ENCODE data around the gene S1PR4.

The S1PR4 gene

GRCh38 chr19:3178377-3178972 lies at the start of gene S1PR4:
Gene S1PR4, plus strand, starts transcription at chr19:3178769. Its CDS starts 24 bp downstream, at chr19:3178793.
- H3K4me3 Mint-ChIP-seq = peak within 1 kb of the TSS; percentile 84
- intact Hi-C loops (cut with micrococcal nuclease) = no loop called here
- peaks cover 52% of the 10 kb centered on the region for H3K4me1 Mint-ChIP-seq (ENCODE audit: low read depth)
- peak within 1 kb of the TSS; percentile 97 for H3K27ac Mint-ChIP-seq
- H3K36me3 Mint-ChIP-seq (ENCODE audit: low read depth) = no peaks in the 10 kb centered on the region
- H3K27me3 Mint-ChIP-seq = no peaks in the 10 kb centered on the region
- H3K9me3 Mint-ChIP-seq = no peaks in the 10 kb centered on the region

- Mint-ChIP-seq H3K9me3 (no peaks in the 10 kb centered on the region), H3K4me3 (no peak overlapping the region), H3K27ac (no peak overlapping the region), H3K36me3 (ENCODE audit: low read depth) (no peaks in the 10 kb centered on the region), H3K4me1 (ENCODE audit: low read depth) (peaks cover 47% of the 10 kb centered on the region), H3K27me3 (no peaks in the 10 kb centered on the region)
- intact Hi-C loops (cut with micrococcal nuclease) = loop anchor here (5.0 kb wide), 1 partner anchor 33 kb away; no protein-coding TSS in a partner anchor
Observed at GRCh38 chr19:3129112-3129511, 49.5 kb upstream of the S1PR4 start.

GRCh38 chr19:3131168-3131567 lies 47.4 kb upstream of the S1PR4 start:
- intact Hi-C loops (cut with micrococcal nuclease) = no loop called here
- H3K9me3 Mint-ChIP-seq = no peaks in the 10 kb centered on the region
- no peaks in the 10 kb centered on the region for H3K27me3 Mint-ChIP-seq
- H3K4me3 Mint-ChIP-seq = no peak overlapping the region
- peak overlapping the region; percentile 64 for H3K27ac Mint-ChIP-seq
- peaks cover 3% of the 10 kb centered on the region for H3K36me3 Mint-ChIP-seq (ENCODE audit: low read depth)
- H3K4me1 Mint-ChIP-seq (ENCODE audit: low read depth) = peaks cover 33% of the 10 kb centered on the region

- Mint-ChIP-seq H3K4me1 (ENCODE audit: low read depth) (peaks cover 41% of the 10 kb centered on the region), H3K4me3 (peak overlapping the region; percentile 58), H3K9me3 (no peaks in the 10 kb centered on the region), H3K36me3 (ENCODE audit: low read depth) (peaks cover 17% of the 10 kb centered on the region), H3K27me3 (no peaks in the 10 kb centered on the region), H3K27ac (peak overlapping the region; percentile 98)
- intact Hi-C loops (cut with micrococcal nuclease) = loop anchor here (1.0 kb wide), 1 partner anchor 9 kb away; no protein-coding TSS in a partner anchor
Observed at GRCh38 chr19:3132971-3133792, 45.4 kb upstream of the S1PR4 start.

GRCh38 chr19:3133793-3134116 lies 44.8 kb upstream of the S1PR4 start:
- Mint-ChIP-seq H3K27me3 (no peaks in the 10 kb centered on the region), H3K9me3 (no peaks in the 10 kb centered on the region), H3K4me3 (peak overlapping the region; percentile 37), H3K36me3 (ENCODE audit: low read depth) (peaks cover 17% of the 10 kb centered on the region), H3K27ac (peak overlapping the region; percentile 98), H3K4me1 (ENCODE audit: low read depth) (peaks cover 41% of the 10 kb centered on the region)
- intact Hi-C loops (cut with micrococcal nuclease) = loop anchor here (1.0 kb wide), 1 partner anchor 9 kb away; no protein-coding TSS in a partner anchor

GRCh38 chr19:3135961-3136683 lies 42.4 kb upstream of the S1PR4 start, which contains the start of gene GNA15:
Gene GNA15, plus strand, starts transcription at chr19:3136033. Its CDS starts 418 bp downstream, at chr19:3136451.
- no peaks in the 10 kb centered on the region for H3K27me3 Mint-ChIP-seq
- peak within 1 kb of the TSS; percentile 89 for H3K4me3 Mint-ChIP-seq
- peak within 1 kb of the TSS; percentile 90 for H3K27ac Mint-ChIP-seq
- intact Hi-C loops (cut with micrococcal nuclease) = no loop called here
- H3K4me1 Mint-ChIP-seq (ENCODE audit: low read depth) = peaks cover 56% of the 10 kb centered on the region
- no peaks in the 10 kb centered on the region for H3K9me3 Mint-ChIP-seq
- peaks cover 35% of the 10 kb centered on the region for H3K36me3 Mint-ChIP-seq (ENCODE audit: low read depth)

- Mint-ChIP-seq H3K36me3 (ENCODE audit: low read depth) (peaks cover 41% of the 10 kb centered on the region), H3K4me3 (peak overlapping the region; percentile 89), H3K27ac (peak overlapping the region; percentile 90), H3K27me3 (no peaks in the 10 kb centered on the region), H3K4me1 (ENCODE audit: low read depth) (peaks cover 58% of the 10 kb centered on the region), H3K9me3 (no peaks in the 10 kb centered on the region)
- intact Hi-C loops (cut with micrococcal nuclease) = no loop called here
Observed at GRCh38 chr19:3136684-3137055, 41.9 kb upstream of the S1PR4 start.

- no peaks in the 10 kb centered on the region for H3K27me3 Mint-ChIP-seq
- peak overlapping the region; percentile 89 for H3K4me3 Mint-ChIP-seq
- peaks cover 61% of the 10 kb centered on the region for H3K4me1 Mint-ChIP-seq (ENCODE audit: low read depth)
- peak overlapping the region; percentile 90 for H3K27ac Mint-ChIP-seq
- no peaks in the 10 kb centered on the region for H3K9me3 Mint-ChIP-seq
- peaks cover 42% of the 10 kb centered on the region for H3K36me3 Mint-ChIP-seq (ENCODE audit: low read depth)
- intact Hi-C loops (cut with micrococcal nuclease) = no loop called here
Observed at GRCh38 chr19:3137119-3137518, 41.5 kb upstream of the S1PR4 start.

- Mint-ChIP-seq H3K27ac (peak overlapping the region; percentile 90), H3K27me3 (no peaks in the 10 kb centered on the region), H3K36me3 (ENCODE audit: low read depth) (peaks cover 53% of the 10 kb centered on the region), H3K4me3 (peak overlapping the region; percentile 89), H3K4me1 (ENCODE audit: low read depth) (peaks cover 60% of the 10 kb centered on the region), H3K9me3 (no peaks in the 10 kb centered on the region)
- intact Hi-C loops (cut with micrococcal nuclease) = no loop called here
Observed at GRCh38 chr19:3138268-3138667, 40.3 kb upstream of the S1PR4 start.

GRCh38 chr19:3140667-3141038 lies 37.9 kb upstream of the S1PR4 start:
- intact Hi-C loops (cut with micrococcal nuclease) = no loop called here
- H3K9me3 Mint-ChIP-seq = no peaks in the 10 kb centered on the region
- H3K4me1 Mint-ChIP-seq (ENCODE audit: low read depth) = peaks cover 48% of the 10 kb centered on the region
- no peaks in the 10 kb centered on the region for H3K27me3 Mint-ChIP-seq
- peak overlapping the region; percentile 96 for H3K27ac Mint-ChIP-seq
- H3K4me3 Mint-ChIP-seq = peak overlapping the region; percentile 24
- H3K36me3 Mint-ChIP-seq (ENCODE audit: low read depth) = peaks cover 63% of the 10 kb centered on the region

- peaks cover 62% of the 10 kb centered on the region for H3K36me3 Mint-ChIP-seq (ENCODE audit: low read depth)
- peaks cover 58% of the 10 kb centered on the region for H3K4me1 Mint-ChIP-seq (ENCODE audit: low read depth)
- peak overlapping the region; percentile 68 for H3K4me3 Mint-ChIP-seq
- peak overlapping the region; percentile 96 for H3K27ac Mint-ChIP-seq
- H3K9me3 Mint-ChIP-seq = no peaks in the 10 kb centered on the region
- H3K27me3 Mint-ChIP-seq = no peaks in the 10 kb centered on the region
- intact Hi-C loops (cut with micrococcal nuclease) = loop anchor here (1.0 kb wide), 1 partner anchor 9 kb away; no protein-coding TSS in a partner anchor
Observed at GRCh38 chr19:3142292-3142670, 36.3 kb upstream of the S1PR4 start.

GRCh38 chr19:3142781-3143337 lies 35.7 kb upstream of the S1PR4 start:
- peaks cover 53% of the 10 kb centered on the region for H3K4me1 Mint-ChIP-seq (ENCODE audit: low read depth)
- intact Hi-C loops (cut with micrococcal nuclease) = loop anchor here (1.0 kb wide), 1 partner anchor 10 kb away; no protein-coding TSS in a partner anchor
- peak overlapping the region; percentile 96 for H3K27ac Mint-ChIP-seq
- H3K36me3 Mint-ChIP-seq (ENCODE audit: low read depth) = peaks cover 58% of the 10 kb centered on the region
- H3K4me3 Mint-ChIP-seq = peak overlapping the region; percentile 68
- no peaks in the 10 kb centered on the region for H3K9me3 Mint-ChIP-seq
- no peaks in the 10 kb centered on the region for H3K27me3 Mint-ChIP-seq

GRCh38 chr19:3145909-3146676 lies 32.5 kb upstream of the S1PR4 start:
- H3K27me3 Mint-ChIP-seq = no peaks in the 10 kb centered on the region
- H3K9me3 Mint-ChIP-seq = no peaks in the 10 kb centered on the region
- H3K4me1 Mint-ChIP-seq (ENCODE audit: low read depth) = peaks cover 59% of the 10 kb centered on the region
- peak overlapping the region; percentile 53 for H3K4me3 Mint-ChIP-seq
- peak overlapping the region; percentile 91 for H3K27ac Mint-ChIP-seq
- peaks cover 41% of the 10 kb centered on the region for H3K36me3 Mint-ChIP-seq (ENCODE audit: low read depth)
- intact Hi-C loops (cut with micrococcal nuclease) = no loop called here
